Prostate gland (tissue), 2 donors: ENCODE data around the gene DOCK7. TPM values are rescaled to one million over a fixed set of nuclear protein-coding genes. Genes with fewer than 3 reads are reported as not detected.

ENCODE experiments used
- DNase-seq: peaks from one replicate; pipeline ENCODE4 v3.0.0-alpha.2; 2019; ENCODE audit warnings: low spot score
- H3K27ac ChIP-seq, 2 donors: fragments of 200-600 bp; sonication (generic); 2 replicates each; pipeline ENCODE4 v1.5.1; 2017 to 2019
- H3K27me3 ChIP-seq: fragments of 200-600 bp; sonication (generic); replicated peaks from 2 replicates; pipeline ENCODE4 v1.5.1; 2019; ENCODE audit not compliant: insufficient read depth
- H3K36me3 ChIP-seq, 2 donors: fragments of 200-600 bp; sonication (generic); 1 replicate in 1 of 2; 2 replicates in 1 of 2; pipeline versions ENCODE4 v1.5.1 to v1.8.1; 2017 to 2019
- H3K4me1 ChIP-seq: fragments of 200-600 bp; sonication (generic); replicated peaks from 2 replicates; pipeline ENCODE4 v1.5.1; 2019
- H3K4me3 ChIP-seq, 2 donors: fragments of 200-600 bp; sonication (generic); 2 replicates each; pipeline ENCODE4 v1.5.1; 2017 to 2019
- H3K9me3 ChIP-seq: fragments of 200-600 bp; sonication (generic); 2 replicates; pipeline ENCODE4 v1.5.1; 2017
- CTCF ChIP-seq, 4 experiments: fragments of 200-600 bp in 2 of 4; fragments of 450-650 bp in 2 of 4; sonication (generic) in 2 of 4; IDR thresholded peaks; 1 replicate in 3 of 4; 2 replicates in 1 of 4; pipeline ENCODE4 v1.5.1; 2016 to 2019; ENCODE audit warnings: antibody characterized with exemption in 4 of 4, mild to moderate bottlenecking in 2 of 4, moderate library complexity in 2 of 4
- POLR2A ChIP-seq: fragments of 450-650 bp; IDR thresholded peaks from one replicate; pipeline ENCODE4 v1.6.1; 2016; ENCODE audit warnings: antibody characterized with exemption, mild to moderate bottlenecking
- POLR2AphosphoS5 ChIP-seq: sonication (generic); formaldehyde crosslinking; IDR thresholded peaks from one replicate; pipeline ENCODE4 v1.6.1; 2017; ENCODE audit warnings: antibody characterized with exemption
- WGBS: methylation state at CpG from one replicate; pipeline ENCODE4 v1.1.5; 2018; 5-methylcytosine and 5-hydroxymethylcytosine counted together
- intact Hi-C: fragments of 100-400 bp; cut with DNase I; formaldehyde crosslinking; loops from one replicate; pipeline ENCODE4 v1.14.2; 2022
- total RNA-seq, 2 donors: library from RNA; depleted of rRNA; stranded (reverse); fragments of >200 nt; gene quantifications; one replicate each; pipeline ENCODE4 v1.1.0, GENCODE V29; 2016

The DOCK7 gene
- total RNA-seq, 2 donors from 2014 or later, result 43.4 to 56.4 TPM

- Histone ChIP-seq H3K4me3 (no peak overlapping the region), H3K27me3 (no peaks in the 10 kb centered on the region), H3K27ac (no peak overlapping the region), H3K4me1 (no peaks in the 10 kb centered on the region), H3K9me3 (no peaks in the 10 kb centered on the region), H3K36me3 (no peaks in the 10 kb centered on the region)
- WGBS, result 33% methylated on average over 1 of the region's 1 CpG
- intact Hi-C loops, result no loop called here
- DNase-seq, result no peak
- no peak for TF ChIP-seq CTCF (IDR thresholded peaks at IDR 0.05)
- TF ChIP-seq POLR2A, result no peak
- TF ChIP-seq POLR2AphosphoS5, result no peak
These were observed 33.4 kb downstream of the DOCK7 start for GRCh38 chr1:62654744-62655143.

- DNase-seq, result no peak
- Histone ChIP-seq H3K9me3 (no peaks in the 10 kb centered on the region), H3K27me3 (no peaks in the 10 kb centered on the region), H3K4me1 (no peaks in the 10 kb centered on the region), H3K4me3 (no peak overlapping the region), H3K36me3 (no peaks in the 10 kb centered on the region), H3K27ac (no peak overlapping the region)
- TF ChIP-seq CTCF (IDR thresholded peaks at IDR 0.05) (no peak), POLR2AphosphoS5 (no peak), POLR2A (no peak)
- intact Hi-C loops, result no loop called here
These were observed 35.8 kb downstream of the DOCK7 start for GRCh38 chr1:62652387-62652786.

- WGBS, result 100% methylated on average over 1 of the region's 1 CpG
- Histone ChIP-seq H3K36me3 (no peaks in the 10 kb centered on the region), H3K9me3 (no peaks in the 10 kb centered on the region), H3K27me3 (no peaks in the 10 kb centered on the region), H3K27ac (no peak overlapping the region), H3K4me1 (no peaks in the 10 kb centered on the region), H3K4me3 (no peak overlapping the region)
- no peak for DNase-seq
- TF ChIP-seq POLR2AphosphoS5 (no peak), POLR2A (no peak), CTCF (IDR thresholded peaks at IDR 0.05) (no peak)
- intact Hi-C loops, result no loop called here
These were observed 44.9 kb downstream of the DOCK7 start for GRCh38 chr1:62643283-62643682.

GRCh38 chr1:62637392-62638105 lies 50.6 kb downstream of the DOCK7 start:
- no peak for DNase-seq
- Histone ChIP-seq H3K27ac (no peak overlapping the region), H3K9me3 (no peaks in the 10 kb centered on the region), H3K27me3 (no peaks in the 10 kb centered on the region), H3K4me3 (no peak overlapping the region), H3K36me3 (peaks cover 0 to 3% of the 10 kb centered on the region in 2 donors), H3K4me1 (no peaks in the 10 kb centered on the region)
- intact Hi-C loops, result no loop called here
- TF ChIP-seq CTCF (IDR thresholded peaks at IDR 0.05) (no peak), POLR2AphosphoS5 (no peak), POLR2A (no peak)
- WGBS, result 85% methylated on average over 6 of the region's 6 CpGs

- intact Hi-C loops, result no loop called here
- 81% methylated on average over 1 of the region's 1 CpG for WGBS
- H3K27ac ChIP-seq, result no peak overlapping the region
- no peaks in the 10 kb centered on the region for H3K27me3 ChIP-seq
- DNase-seq, result no peak
- TF ChIP-seq CTCF (IDR thresholded peaks at IDR 0.05) (no peak), POLR2A (no peak), POLR2AphosphoS5 (no peak)
- H3K36me3 ChIP-seq, result peaks cover 0 to 8% of the 10 kb centered on the region in 2 donors
- H3K9me3 ChIP-seq, result no peaks in the 10 kb centered on the region
- no peak overlapping the region for H3K4me3 ChIP-seq
- no peaks in the 10 kb centered on the region for H3K4me1 ChIP-seq
These were observed 59.7 kb downstream of the DOCK7 start for GRCh38 chr1:62628506-62628905.
